ENCODE results near the gene CCDC137. TPM values are rescaled to one million over a fixed set of nuclear protein-coding genes. Genes with fewer than 3 reads are reported as not detected.
"Not testable (repeated sequence)": the region's sequence is repeated elsewhere in the genome, so short reads cannot be mapped to it uniquely, and the experiment has no call there.

Gene CCDC137
- total RNA-seq, 2 experiments from 2014 or later = 39.4 to 61.4 TPM

- Histone ChIP-seq H3K27ac (ENCODE audit: low read depth, low read length, poor library complexity, severe bottlenecking) (no peak overlapping the region), H2AFZ (ENCODE audit: low read length) (no peak overlapping the region), H3K9me3 (ENCODE audit: low read length) (no peaks in the 10 kb centered on the region), H3K4me1 (ENCODE audit: insufficient read depth, low read length, poor library complexity, severe bottlenecking) (no peaks in the 10 kb centered on the region), H4K20me1 (ENCODE audit: insufficient read depth, low read length) (no peaks in the 10 kb centered on the region), H3K4me3 (ENCODE audit: low read depth, low read length, poor library complexity, severe bottlenecking) (no peak overlapping the region), H3K4me2 (ENCODE audit: low read length) (no peak overlapping the region), H3K36me3 (ENCODE audit: insufficient read depth, low read length) (peaks cover 67% of the 10 kb centered on the region), H3K9me2 (ENCODE audit: insufficient read depth, low read length) (no peaks in the 10 kb centered on the region), H3K79me2 (ENCODE audit: insufficient read depth, low read depth, low read length) (peaks cover 2% of the 10 kb centered on the region; the same call in 1 of the 2 replicates)
- ChIA-PET CTCF (ENCODE audit: unreplicated experiment) (no interaction called here), POLR2A (no interaction called here)
- DNase-seq (ENCODE audit: low spot score) = no peak
- BruUV-seq (replicated peaks) = no TSS peak
- intact Hi-C loops (cut with micrococcal nuclease; ENCODE audit: unreplicated experiment) = no loop called here
- TF ChIP-seq EZH2phosphoT487 (IDR thresholded peaks at IDR 0.05; ENCODE audit: borderline replicate concordance, low read depth, low read length) (no peak), CTCF (conservative IDR thresholded peaks at IDR 0.05; ENCODE audit: low read length) (no peak)
These were observed 7.2 kb downstream of the CCDC137 start for GRCh38 chr17:81673561-81674258.

DNA sequence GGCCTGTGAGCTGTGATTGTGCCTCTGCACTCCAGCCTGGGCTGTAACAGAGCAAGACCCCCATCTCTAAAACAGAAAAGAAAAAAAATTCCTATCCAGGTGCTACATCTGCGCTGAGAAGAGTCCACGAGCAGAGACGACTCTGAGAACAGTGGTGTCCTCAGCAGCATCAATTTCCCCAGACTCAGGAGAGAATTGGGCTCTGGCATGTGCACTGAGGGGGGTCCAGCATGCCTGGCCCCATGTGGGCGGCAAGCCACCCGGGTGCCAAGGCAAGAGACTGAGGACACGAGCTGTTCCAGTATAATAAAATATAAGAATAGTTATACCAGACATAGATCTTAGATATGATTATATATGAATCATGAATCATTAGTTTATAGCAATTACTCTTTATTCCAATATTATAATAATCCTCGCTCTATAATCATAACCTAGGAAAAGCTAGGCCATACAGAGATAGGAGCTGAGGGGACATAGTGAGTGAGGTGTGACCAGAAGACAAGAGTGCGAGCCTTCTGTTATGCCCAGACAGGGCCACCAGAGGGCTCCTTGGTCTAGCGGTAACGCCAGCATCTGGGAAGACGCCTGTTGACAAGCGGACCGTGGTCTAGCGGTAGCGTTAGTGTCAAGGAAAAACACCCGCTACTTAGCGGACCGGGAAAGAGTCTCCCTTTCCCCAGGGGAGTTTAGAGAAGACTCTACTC lies 9.1 kb downstream of the CCDC137 start:
- H3K4me3 ChIP-seq (ENCODE audit: low read depth, low read length, poor library complexity, severe bottlenecking); POLR2A ChIA-PET: not testable (repeated sequence)

More for the DNA sequence above, 9.1 kb downstream of the CCDC137 start:
- H3K9me2 ChIP-seq (ENCODE audit: insufficient read depth, low read length); BruUV-seq (replicated peaks); H3K4me2 ChIP-seq (ENCODE audit: low read length); H3K4me1 ChIP-seq (ENCODE audit: insufficient read depth, low read length, poor library complexity, severe bottlenecking); H3K27ac ChIP-seq (ENCODE audit: low read depth, low read length, poor library complexity, severe bottlenecking); H3K79me2 ChIP-seq (ENCODE audit: insufficient read depth, low read depth, low read length); H4K20me1 ChIP-seq (ENCODE audit: insufficient read depth, low read length); H3K9me3 ChIP-seq (ENCODE audit: low read length); intact Hi-C loops (cut with micrococcal nuclease; ENCODE audit: unreplicated experiment); H2AFZ ChIP-seq (ENCODE audit: low read length): not testable (repeated sequence)
- peak; percentile 44 for DNase-seq (ENCODE audit: low spot score)
- peak; percentile 73 for TF ChIP-seq CTCF (conservative IDR thresholded peaks at IDR 0.05; ENCODE audit: low read length)
- H3K36me3 ChIP-seq (ENCODE audit: insufficient read depth, low read length) = peaks cover 51% of the 10 kb centered on the region
- CTCF ChIA-PET (ENCODE audit: unreplicated experiment) = interaction anchor here (0.6 kb wide), 2 partner anchors 8 to 23 kb away, joined by 3 read pairs; no protein-coding TSS in a partner anchor

Measured in OCI-LY7 (cell line).